Measurements from ENCODE around the gene ABLIM3.

DNA sequence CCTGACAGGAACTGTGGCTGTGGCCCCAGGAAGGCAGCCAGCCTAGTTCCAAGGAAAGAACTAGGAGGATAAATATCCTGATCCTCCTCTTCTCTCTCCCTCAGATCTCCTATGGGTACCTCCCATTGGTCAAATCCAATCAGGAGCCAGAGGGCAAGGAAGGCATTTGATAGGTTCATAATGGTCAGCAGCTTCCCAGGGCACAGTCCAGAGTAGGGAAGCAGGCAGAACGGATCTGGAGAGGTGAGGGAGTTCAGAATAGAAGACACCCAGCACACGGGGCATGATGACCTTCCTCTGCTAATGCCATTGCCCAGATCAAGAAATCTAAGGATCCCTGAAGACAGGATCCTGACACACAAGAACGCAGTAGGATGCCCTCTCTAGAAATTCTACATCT, 8.6 kb downstream of the ABLIM3 start:
- TF ChIP-seq, protein P1, sequence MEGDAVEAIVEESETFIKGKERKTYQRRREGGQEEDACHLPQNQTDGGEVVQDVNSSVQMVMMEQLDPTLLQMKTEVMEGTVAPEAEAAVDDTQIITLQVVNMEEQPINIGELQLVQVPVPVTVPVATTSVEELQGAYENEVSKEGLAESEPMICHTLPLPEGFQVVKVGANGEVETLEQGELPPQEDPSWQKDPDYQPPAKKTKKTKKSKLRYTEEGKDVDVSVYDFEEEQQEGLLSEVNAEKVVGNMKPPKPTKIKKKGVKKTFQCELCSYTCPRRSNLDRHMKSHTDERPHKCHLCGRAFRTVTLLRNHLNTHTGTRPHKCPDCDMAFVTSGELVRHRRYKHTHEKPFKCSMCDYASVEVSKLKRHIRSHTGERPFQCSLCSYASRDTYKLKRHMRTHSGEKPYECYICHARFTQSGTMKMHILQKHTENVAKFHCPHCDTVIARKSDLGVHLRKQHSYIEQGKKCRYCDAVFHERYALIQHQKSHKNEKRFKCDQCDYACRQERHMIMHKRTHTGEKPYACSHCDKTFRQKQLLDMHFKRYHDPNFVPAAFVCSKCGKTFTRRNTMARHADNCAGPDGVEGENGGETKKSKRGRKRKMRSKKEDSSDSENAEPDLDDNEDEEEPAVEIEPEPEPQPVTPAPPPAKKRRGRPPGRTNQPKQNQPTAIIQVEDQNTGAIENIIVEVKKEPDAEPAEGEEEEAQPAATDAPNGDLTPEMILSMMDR (IDR thresholded peaks at IDR 0.05; ENCODE audit: poor library complexity), result no peak
- TF ChIP-seq EZH2 (IDR thresholded peaks at IDR 0.05; ENCODE audit: borderline replicate concordance), result no peak

Data from hepatocyte (in vitro differentiated cells).